ENCODE results near the gene LYPD6.

DNA sequence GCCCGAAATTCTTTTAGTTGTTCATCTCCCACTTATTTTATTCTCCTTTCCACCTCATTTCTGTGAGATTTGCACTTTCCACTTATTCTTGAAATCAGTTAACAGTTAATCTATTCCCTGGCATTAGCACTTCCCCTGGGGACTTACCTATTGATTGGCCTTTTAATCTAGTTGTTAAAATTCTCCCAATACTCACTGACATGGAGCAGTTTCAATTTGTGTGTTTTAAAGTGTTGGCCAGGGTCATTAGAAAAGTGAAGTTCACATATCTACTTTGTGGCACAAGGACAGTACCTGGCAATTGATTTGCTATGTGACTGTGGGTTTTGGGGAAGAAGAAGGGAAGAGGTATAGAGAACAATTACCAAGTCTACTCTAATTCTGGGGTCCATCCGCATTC, 83.1 kb downstream of the LYPD6 start:
- TF ChIP-seq, protein P1, sequence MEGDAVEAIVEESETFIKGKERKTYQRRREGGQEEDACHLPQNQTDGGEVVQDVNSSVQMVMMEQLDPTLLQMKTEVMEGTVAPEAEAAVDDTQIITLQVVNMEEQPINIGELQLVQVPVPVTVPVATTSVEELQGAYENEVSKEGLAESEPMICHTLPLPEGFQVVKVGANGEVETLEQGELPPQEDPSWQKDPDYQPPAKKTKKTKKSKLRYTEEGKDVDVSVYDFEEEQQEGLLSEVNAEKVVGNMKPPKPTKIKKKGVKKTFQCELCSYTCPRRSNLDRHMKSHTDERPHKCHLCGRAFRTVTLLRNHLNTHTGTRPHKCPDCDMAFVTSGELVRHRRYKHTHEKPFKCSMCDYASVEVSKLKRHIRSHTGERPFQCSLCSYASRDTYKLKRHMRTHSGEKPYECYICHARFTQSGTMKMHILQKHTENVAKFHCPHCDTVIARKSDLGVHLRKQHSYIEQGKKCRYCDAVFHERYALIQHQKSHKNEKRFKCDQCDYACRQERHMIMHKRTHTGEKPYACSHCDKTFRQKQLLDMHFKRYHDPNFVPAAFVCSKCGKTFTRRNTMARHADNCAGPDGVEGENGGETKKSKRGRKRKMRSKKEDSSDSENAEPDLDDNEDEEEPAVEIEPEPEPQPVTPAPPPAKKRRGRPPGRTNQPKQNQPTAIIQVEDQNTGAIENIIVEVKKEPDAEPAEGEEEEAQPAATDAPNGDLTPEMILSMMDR (IDR thresholded peaks at IDR 0.05) = no peak
- no peak for TF ChIP-seq POLR2A (IDR thresholded peaks at IDR 0.05)
